NCI-H1417 (cell line): ENCODE results near the gene ENDOG.
A peak's percentile ranks its signal among the peaks of the same experiment; 100 is the strongest.
"Not testable (repeated sequence)": the region's sequence is repeated elsewhere in the genome, so short reads cannot be mapped to it uniquely, and the experiment has no call there.

ENCODE experiments used
- DNase-seq, 3 experiments: peaks; one replicate each; lab custom pipeline; 2025; lab: John Stamatoyannopoulos, UW

The ENDOG gene

GRCh38 chr9:128828719-128829452, 10.6 kb downstream of the ENDOG start:
- DNase-seq: peak in 1 of 3 experiments; percentile 46

DNA sequence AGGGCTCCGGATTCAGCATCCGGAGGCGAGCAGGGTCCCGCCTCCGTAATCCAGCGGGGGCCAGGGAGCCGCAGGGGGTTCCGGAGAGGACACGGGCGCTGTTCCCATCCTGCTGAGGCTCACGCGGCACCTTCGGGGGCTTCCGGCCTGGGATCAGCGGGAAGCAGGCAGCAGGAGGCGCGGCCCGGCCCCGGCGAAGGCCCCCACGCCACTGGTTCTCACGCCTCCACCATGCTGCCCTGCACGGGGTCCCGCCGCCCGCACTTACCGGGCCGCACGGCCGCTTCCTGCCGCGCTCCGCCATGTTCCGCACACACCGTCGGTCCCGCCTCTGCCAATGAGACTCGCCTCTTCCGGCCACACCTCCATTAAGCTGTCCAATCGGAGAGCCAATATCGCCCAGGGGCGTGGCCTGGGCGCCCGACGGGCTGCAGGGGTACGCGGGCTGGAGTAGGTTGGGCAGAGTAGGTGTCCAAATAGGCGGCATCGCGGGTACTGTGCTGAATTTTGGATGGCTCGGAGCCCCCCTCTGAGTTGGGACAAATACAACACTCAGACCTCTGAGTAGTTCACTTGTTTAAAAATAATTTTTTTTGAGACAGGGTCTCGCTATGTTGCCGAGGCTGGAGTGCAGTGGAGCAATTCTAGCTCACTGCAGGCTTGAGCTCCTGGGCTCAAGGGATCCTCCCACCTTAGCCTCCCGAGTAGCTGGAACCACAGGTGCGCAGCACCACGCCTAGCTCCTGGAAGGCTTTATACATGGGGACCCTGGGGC, 11.4 kb downstream of the ENDOG start, which contains the start of gene SPOUT1:
TSS of gene SPOUT1 (minus strand) at position 318 of the 775 bp plus-strand sequence. CDS start at position 304, 14 bp downstream.
- peak; percentile 91 to 97 (median 97) for DNase-seq

DNA sequence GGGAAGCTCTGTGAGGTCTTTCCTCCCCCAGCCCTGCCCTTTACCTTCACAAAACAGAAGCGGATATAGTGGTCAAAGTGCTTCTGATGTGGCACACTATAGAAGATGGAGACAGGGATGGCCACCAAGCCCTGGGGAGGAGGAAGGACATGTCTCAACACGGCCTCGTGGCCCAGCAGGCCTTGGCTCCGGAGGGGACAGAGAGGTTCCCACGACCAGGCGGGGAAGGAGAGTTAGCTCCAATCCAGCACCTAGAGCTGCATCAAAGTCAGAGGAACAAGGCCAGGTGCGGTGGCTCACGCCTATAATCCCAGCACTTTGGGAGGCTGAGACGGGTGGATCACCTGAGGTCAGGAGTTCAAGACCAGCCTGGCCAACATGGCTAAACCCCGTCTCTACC, 15.4 kb downstream of the ENDOG start:
- DNase-seq: no peak

DNA sequence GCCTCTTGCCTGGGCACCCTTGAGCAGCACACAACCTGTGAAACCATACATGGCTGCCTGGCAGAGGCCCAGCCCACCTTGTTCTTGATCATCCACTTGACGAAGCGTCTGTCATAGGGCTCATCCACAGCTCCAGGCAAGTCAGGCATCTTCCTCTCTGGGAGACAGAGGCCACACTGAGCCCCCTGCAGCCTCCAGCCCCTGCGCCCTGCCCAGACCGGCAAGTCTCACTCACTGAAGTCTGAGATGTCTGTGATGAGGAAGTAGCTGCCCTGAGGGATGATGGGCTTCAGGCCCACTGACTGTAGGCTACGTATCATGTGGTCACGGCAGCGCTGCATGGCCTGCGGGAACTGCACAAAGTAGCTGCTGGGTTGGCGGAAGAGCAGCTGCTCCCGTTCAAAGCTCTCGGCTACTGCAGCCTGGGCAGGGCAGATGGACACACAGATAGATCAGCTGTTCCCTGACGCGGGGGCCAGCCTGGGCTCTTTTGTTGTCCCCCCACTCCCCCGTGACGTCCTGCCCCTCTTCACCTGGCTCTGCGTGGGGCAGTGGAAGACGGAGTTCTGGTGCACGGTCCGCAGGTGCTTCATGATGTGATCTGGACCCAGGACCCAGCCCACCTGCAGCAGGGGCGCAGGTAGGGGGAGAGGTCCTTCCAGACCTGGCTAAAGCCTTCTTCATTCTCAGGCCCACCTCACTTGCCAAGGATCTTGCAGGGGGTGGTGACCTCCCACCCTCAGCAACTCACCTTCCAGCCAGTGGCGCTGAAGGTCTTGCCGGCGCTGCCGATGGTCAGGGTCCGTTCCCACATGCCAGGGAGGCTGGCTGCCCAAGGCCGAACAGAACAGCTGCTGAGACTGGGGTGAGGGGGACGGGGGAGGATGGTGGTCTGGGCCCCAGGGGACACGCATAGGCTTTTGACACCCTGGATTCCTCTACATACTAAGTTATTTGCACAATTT, 17.2 kb downstream of the ENDOG start:
- no peak for DNase-seq

- no peak for DNase-seq
Measured at GRCh38 chr9:128836509-128837145, 18.3 kb downstream of the ENDOG start.

DNA sequence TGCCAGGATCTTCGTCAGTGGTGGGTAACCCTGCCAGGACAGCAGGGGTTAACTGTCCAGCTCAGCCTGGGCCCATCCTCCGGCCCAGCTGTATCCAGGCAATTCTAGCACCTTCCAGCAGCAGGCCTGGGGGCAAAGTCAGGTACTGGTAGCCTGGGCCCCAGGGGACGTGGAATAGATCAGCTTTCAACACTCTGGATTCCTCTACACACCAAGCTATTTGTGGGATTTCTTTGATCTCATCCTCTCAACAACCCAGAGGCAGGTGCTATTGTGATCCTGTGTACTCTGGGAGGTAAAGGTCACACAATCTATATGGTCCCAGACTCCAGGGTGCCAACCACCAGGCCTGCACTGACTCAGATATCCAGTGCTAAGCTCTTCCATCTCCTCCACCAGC, 20.0 kb downstream of the ENDOG start:
- DNase-seq: no peak

- no peak for DNase-seq
Measured at GRCh38 chr9:128840524-128840923, 22.2 kb downstream of the ENDOG start.

- no peak for DNase-seq
Measured at GRCh38 chr9:128841694-128842492, 23.6 kb downstream of the ENDOG start.

DNA sequence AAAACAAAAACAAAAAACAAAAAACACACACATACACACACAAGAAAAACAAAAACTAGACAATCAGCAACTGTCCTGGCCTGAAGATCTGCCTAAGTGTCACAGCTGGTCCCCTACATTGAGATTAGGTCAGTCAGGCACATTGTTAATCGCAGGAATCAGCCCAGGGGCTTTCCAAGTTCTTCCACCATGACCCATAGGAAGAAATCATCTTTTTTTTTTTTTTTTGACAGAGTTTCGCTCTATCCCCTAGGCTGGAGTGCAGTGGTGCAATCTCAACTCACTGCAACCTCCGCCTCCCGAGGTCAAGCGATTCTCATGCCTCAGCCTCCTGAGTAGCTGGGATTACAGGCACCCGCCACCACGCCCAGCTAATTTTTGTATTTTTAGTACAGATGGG, 24.9 kb downstream of the ENDOG start:
- not testable (repeated sequence) for DNase-seq

DNA sequence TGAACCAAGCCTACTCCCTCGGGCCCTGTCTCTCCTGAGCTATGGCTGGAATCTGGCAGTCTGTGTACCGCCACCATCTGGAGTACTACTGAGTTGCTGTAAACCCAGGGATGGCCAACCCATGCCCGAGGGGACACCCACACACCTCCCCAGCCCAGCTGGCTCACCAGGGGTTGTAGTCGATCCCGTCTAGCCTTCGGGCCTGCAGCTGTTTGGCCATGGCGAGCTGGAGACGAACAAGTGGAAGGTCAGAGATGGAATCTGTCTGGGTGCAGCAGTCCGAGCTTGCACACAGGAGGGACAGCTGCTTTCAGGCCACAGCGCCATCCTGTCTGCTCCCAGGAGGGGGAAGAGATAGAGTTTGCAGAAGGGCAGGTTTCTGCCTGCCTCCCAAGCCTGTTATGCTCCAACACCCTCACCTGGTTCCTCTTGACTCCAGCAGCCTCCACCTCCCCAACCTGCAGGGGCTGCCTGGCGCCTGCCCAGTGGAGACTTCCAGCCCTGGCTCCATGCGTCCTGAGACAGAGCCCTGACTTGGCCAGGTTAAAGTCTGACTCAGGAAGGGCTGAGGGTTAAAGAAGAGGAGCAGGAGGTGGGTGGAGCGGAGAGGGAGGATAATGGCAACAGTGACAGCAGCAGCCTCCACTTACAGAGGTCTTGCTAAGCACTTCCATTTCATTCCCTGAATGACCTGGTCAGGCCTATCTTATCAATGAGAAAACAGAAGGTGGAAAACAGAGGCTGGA, 27.1 kb downstream of the ENDOG start:
- DNase-seq: peak; percentile 66 to 88 (median 77)

DNA sequence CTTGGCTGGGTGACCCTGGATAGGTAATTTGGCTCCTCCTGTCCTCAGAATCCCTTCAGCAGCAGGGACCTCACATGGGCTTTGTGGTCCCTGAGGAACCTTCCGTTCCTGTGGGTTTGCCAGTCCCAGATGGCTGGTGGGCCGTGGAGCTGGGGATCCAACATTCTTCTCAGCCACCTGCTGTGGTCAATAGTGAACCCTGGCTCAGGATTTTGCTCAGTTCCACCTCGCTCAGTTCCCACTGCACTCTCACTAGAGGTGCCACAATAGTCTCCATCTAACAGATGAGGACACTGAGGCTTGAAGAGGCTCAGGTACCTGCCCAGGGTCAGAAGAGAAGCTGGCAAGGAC, 28.4 kb downstream of the ENDOG start:
- DNase-seq: no peak

- DNase-seq: no peak
Measured at GRCh38 chr9:128847803-128848202, 29.5 kb downstream of the ENDOG start.

DNA sequence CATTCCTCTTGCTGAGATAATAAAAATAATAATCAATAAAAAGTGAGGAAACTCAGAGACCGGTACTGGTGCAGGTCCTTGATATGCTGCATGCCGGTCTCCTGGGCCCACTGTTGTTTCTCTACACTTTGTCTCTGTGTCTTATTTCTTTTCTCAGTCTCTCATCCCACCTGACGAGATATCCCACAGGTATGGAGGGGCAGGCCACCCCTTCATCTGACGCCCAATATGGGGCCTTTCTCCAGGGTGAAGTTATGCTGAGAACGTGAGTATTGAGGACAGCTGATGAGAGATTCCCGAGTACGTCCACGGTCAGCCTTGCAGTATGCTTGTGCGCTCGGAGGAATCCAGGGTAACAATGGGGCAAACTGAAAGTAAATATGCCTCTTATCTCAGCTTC, 32.7 kb downstream of the ENDOG start:
- not testable (repeated sequence) for DNase-seq

DNA sequence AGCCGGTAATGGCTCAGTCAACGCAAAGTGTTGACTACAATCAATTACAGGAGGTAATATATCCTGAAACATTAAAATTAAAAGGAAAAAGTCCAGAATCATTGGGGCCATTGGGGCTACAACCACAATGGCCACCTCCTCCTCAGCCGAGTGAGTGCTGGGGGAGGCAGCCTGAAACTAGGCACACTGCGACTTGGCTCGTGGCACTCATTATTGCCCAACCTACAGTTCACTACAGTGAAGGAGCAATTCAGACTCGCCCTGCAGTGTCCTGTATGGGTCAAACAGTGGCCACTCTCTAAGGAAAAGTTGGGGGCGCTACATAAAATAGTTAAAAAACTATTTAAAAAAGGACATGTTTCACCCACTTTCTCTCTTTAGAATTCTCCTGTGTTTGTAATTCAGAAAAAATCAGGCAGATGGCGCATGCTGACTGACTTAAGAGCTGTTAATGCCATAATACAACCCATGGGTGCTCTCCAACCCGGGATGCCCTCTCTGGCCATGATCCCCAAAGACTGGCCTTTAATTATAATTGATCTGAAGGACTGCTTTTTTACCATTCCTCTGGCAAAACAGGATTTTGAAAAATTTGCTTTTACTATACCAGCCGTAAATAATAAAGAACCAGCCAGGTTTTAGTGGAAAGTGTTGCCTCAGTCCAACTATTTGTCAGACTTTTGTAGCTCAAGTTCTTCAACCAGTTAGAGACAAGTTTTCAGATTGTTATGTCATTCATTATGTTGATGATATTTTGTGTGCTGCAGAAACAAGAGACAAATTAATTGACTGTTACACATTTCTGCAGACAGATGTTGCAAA, 33.7 kb downstream of the ENDOG start:
- peak in 1 of 3 experiments; percentile 45 for DNase-seq

DNA sequence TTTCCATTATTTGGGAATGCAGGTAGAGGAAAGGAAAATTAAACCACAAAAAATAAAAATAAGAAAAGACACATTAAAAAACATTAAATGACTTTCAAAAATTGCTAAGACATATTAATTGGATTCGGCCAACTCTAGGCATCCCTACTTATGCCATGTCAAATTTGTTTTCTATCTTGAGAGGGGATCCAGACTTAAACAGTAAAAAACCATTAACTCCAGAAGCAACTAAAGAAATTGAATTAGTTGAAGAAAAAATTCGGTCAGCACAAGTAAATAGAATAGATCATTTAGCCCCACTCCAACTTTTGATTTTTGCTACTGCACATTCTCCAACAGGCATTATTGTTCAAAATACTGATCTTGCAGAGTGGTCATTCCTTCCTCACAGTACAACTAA, 34.3 kb downstream of the ENDOG start:
- not testable (repeated sequence) for DNase-seq

- DNase-seq: peak in 1 of 3 experiments; percentile 50
Measured at GRCh38 chr9:128854454-128854853, 36.2 kb downstream of the ENDOG start.

DNA sequence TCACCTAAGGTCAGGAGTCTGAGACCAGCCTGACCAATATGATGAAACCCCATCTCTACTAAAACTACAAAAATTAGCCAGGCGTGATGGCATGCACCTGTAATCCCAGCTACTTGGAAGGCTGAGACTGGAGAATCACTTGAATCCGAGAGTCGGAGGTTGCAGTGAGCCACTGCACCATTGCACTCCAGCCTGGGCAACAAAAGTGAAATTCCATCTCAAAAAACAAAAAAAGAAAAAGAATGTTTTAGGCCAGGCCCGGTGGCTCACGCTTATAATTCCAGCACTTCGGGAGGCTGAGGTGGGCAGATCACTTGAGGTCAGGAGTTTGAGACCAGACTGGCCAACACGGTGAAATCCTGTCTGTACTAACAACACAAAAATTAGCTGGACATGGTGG, 40.2 kb downstream of the ENDOG start:
- DNase-seq: not testable (repeated sequence)

GRCh38 chr9:128860937-128861336, 42.6 kb downstream of the ENDOG start:
- no peak for DNase-seq

- no peak for DNase-seq
Measured at GRCh38 chr9:128861501-128861900, 43.2 kb downstream of the ENDOG start.
